ENCODE results near the gene SLC4A4.

SLC4A4 gene

DNA sequence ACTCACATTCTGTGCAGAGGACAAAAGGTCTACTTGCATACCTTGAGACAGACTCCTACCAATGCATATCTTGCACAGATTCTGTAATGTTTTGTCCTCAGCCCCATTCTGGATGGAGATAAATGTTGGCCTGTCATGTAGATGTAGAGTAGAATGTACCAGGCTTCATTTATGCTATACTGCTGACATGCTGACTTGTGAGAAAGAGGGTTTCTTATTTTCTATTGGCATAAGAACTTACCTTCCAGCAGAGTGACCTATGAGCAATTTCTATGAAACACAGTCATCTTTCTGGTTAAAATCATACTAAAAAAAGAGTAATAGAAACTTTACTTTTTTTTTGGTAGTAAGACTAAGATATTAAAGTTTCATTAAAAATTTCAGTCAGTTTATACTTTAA lies 17.2 kb downstream of the SLC4A4 start (continued):
- TF ChIP-seq, protein P1, sequence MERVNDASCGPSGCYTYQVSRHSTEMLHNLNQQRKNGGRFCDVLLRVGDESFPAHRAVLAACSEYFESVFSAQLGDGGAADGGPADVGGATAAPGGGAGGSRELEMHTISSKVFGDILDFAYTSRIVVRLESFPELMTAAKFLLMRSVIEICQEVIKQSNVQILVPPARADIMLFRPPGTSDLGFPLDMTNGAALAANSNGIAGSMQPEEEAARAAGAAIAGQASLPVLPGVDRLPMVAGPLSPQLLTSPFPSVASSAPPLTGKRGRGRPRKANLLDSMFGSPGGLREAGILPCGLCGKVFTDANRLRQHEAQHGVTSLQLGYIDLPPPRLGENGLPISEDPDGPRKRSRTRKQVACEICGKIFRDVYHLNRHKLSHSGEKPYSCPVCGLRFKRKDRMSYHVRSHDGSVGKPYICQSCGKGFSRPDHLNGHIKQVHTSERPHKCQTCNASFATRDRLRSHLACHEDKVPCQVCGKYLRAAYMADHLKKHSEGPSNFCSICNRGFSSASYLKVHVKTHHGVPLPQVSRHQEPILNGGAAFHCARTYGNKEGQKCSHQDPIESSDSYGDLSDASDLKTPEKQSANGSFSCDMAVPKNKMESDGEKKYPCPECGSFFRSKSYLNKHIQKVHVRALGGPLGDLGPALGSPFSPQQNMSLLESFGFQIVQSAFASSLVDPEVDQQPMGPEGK (tag by site-specific recombination; IDR thresholded peaks at IDR 0.05) = no peak
- TF ChIP-seq, protein P2, sequence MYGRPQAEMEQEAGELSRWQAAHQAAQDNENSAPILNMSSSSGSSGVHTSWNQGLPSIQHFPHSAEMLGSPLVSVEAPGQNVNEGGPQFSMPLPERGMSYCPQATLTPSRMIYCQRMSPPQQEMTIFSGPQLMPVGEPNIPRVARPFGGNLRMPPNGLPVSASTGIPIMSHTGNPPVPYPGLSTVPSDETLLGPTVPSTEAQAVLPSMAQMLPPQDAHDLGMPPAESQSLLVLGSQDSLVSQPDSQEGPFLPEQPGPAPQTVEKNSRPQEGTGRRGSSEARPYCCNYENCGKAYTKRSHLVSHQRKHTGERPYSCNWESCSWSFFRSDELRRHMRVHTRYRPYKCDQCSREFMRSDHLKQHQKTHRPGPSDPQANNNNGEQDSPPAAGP (tag by site-specific recombination; IDR thresholded peaks at IDR 0.05) = no peak
- TF ChIP-seq, protein P3, sequence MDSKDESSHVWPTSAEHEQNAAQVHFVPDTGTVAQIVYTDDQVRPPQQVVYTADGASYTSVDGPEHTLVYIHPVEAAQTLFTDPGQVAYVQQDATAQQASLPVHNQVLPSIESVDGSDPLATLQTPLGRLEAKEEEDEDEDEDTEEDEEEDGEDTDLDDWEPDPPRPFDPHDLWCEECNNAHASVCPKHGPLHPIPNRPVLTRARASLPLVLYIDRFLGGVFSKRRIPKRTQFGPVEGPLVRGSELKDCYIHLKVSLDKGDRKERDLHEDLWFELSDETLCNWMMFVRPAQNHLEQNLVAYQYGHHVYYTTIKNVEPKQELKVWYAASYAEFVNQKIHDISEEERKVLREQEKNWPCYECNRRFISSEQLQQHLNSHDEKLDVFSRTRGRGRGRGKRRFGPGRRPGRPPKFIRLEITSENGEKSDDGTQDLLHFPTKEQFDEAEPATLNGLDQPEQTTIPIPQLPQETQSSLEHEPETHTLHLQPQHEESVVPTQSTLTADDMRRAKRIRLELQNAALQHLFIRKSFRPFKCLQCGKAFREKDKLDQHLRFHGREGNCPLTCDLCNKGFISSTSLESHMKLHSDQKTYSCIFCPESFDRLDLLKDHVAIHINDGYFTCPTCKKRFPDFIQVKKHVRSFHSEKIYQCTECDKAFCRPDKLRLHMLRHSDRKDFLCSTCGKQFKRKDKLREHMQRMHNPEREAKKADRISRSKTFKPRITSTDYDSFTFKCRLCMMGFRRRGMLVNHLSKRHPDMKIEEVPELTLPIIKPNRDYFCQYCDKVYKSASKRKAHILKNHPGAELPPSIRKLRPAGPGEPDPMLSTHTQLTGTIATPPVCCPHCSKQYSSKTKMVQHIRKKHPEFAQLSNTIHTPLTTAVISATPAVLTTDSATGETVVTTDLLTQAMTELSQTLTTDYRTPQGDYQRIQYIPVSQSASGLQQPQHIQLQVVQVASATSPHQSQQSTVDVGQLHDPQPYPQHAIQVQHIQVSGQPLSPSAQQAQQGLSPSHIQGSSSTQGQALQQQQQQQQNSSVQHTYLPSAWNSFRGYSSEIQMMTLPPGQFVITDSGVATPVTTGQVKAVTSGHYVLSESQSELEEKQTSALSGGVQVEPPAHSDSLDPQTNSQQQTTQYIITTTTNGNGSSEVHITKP (tag by site-specific recombination; IDR thresholded peaks at IDR 0.05) = no peak

DNA sequence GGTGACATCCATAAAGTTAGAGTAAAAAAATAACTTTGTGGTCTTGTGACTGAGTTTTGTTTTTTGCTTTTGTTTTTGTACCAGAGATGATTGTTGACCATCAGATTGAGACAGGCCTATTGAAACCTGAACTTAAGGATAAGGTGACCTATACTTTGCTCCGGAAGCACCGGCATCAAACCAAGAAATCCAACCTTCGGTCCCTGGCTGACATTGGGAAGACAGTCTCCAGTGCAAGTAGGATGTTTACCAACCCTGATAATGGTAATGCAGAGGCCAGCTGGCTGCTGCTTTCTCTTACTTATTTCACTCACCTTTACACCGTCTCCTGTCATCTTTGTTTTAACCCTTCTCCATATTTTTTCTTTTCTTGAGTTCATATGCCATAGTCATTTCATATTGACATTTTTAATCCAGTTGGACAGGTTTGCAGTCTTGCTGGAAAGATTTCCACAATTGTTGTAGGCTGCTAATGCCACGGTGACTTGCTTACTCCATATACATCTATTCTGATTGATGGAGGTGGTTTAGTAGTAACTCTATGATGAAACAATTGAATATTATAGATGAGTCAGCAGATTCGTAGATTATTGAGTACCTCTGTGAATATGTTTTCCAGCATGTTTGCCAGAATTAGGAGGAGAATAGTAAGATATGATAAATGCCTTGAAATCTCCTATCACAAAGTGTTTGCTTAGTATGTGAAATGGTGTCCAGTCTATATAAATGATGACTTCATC lies 18.3 kb downstream of the SLC4A4 start:
- CTCF ChIA-PET = no interaction called here
- Histone ChIP-seq H3K27ac (ENCODE audit: extremely low read depth, low read depth, low read length) (no peak overlapping the region), H3K36me3 (ENCODE audit: control insufficient read depth in 2 of 2, insufficient read depth in 1 of 2, low read length in 2 of 2) (no peaks in the 10 kb centered on the region), H3K9me3 (ENCODE audit: control insufficient read depth, insufficient read depth, low read depth, low read length) (no peaks in the 10 kb centered on the region), H3K4me3 (ENCODE audit: low read depth, low read length) (no peak overlapping the region), H3K4me1 (ENCODE audit: control insufficient read depth, insufficient read depth, low read length) (peaks cover 3% of the 10 kb centered on the region; the same call in 1 of the 2 replicates)
- TF ChIP-seq, protein P4, sequence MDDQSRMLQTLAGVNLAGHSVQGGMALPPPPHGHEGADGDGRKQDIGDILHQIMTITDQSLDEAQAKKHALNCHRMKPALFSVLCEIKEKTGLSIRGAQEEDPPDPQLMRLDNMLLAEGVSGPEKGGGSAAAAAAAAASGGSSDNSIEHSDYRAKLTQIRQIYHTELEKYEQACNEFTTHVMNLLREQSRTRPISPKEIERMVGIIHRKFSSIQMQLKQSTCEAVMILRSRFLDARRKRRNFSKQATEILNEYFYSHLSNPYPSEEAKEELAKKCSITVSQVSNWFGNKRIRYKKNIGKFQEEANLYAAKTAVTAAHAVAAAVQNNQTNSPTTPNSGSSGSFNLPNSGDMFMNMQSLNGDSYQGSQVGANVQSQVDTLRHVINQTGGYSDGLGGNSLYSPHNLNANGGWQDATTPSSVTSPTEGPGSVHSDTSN (CRISPR knock-in tag; IDR thresholded peaks at IDR 0.05) = no peak
- TF ChIP-seq ZNF473 (tag by site-specific recombination; IDR thresholded peaks at IDR 0.05) = no peak
- no peak for TF ChIP-seq ZNF394 (tag by site-specific recombination; IDR thresholded peaks at IDR 0.05; ENCODE audit: borderline replicate concordance)
- TF ChIP-seq ZNF423 (tag by site-specific recombination; IDR thresholded peaks at IDR 0.05) = no peak
- no peak for TF ChIP-seq ZNF433 (tag by site-specific recombination; IDR thresholded peaks at IDR 0.05; ENCODE audit: low read depth)
- no peak for TF ChIP-seq ZNF792 (tag by site-specific recombination; IDR thresholded peaks at IDR 0.05)
- TF ChIP-seq ZNF138 (tag by site-specific recombination; IDR thresholded peaks at IDR 0.05; ENCODE audit: borderline replicate concordance) = no peak
- TF ChIP-seq SCRT1 (tag by site-specific recombination; IDR thresholded peaks at IDR 0.05; ENCODE audit: borderline replicate concordance) = no peak
- TF ChIP-seq, protein P3 (tag by site-specific recombination; IDR thresholded peaks at IDR 0.05) = no peak
- no peak for TF ChIP-seq ZNF266 (tag by site-specific recombination; IDR thresholded peaks at IDR 0.05; ENCODE audit: low read depth)
- no peak for TF ChIP-seq ZNF585B (tag by site-specific recombination; IDR thresholded peaks at IDR 0.05)
- POLR2A ChIA-PET = no interaction called here

Measured in HEK293 (cell line).